B cell (primary cell): ENCODE measurements around the gene PSENEN. TPM values are rescaled to one million over a fixed set of nuclear protein-coding genes. Genes with fewer than 3 reads are reported as not detected.

Experiments used
- ATAC-seq: fragments of 200-7000 bp; cut with Tn5 transposase; one replicate; pipeline ENCODE4 v1.10.0; 2021; ENCODE audit warnings: low read depth, mild to moderate bottlenecking, moderate number of reproducible peaks, moderate library complexity
- CTCF ChIA-PET: fragments of 350-600 bp; sonication (Branson Sonifier 250); formaldehyde crosslinking; loops from one replicate; lab custom pipeline; 2021; ENCODE audit warnings: antibody characterized with exemption, inconsistent platforms; lab: Charles Lee
- POLR2A ChIA-PET: fragments of 350-600 bp; sonication (Branson Sonifier 250); formaldehyde crosslinking; loops from one replicate; lab custom pipeline; 2021; ENCODE audit warnings: antibody characterized with exemption; lab: Charles Lee
- DNase-seq: peaks from one replicate; pipeline ENCODE4 v3.0.0; 2013
- H2AFZ ChIP-seq: 2 replicates; pipeline ENCODE4 v1.6.1; 2012; ENCODE audit warnings: mild to moderate bottlenecking, low read depth, low read length; ENCODE audit not compliant: insufficient read depth, poor library complexity, severe bottlenecking
- H3K27ac ChIP-seq, 2 donors: 1 replicate in 1 of 2; 2 replicates in 1 of 2; pipeline ENCODE4 v1.5.1; 2012 to 2013; ENCODE audit warnings: low read length in 2 of 2, mild to moderate bottlenecking in 2 of 2, moderate library complexity in 1 of 2
- H3K27me3 ChIP-seq, 4 experiments: fragments of 200-600 bp in 1 of 4; sonication (generic) in 1 of 4; replicated peaks in 1 of 4; 1 replicate in 2 of 4; 2 replicates in 2 of 4; pipeline versions ENCODE4 v1.6.1 to v1.7.0; 2013 to 2016; ENCODE audit warnings: low read length in 3 of 4, mild to moderate bottlenecking in 2 of 4, mixed read lengths in 1 of 4, moderate library complexity in 1 of 4; ENCODE audit not compliant: insufficient read depth in 4 of 4, control insufficient read depth in 3 of 4; ENCODE audit errors: control extremely low read depth in 1 of 4
- H3K36me3 ChIP-seq, 2 experiments: replicated peaks in 1 of 2; 1 replicate in 1 of 2; 2 replicates in 1 of 2; pipeline versions ENCODE4 v1.6.1 to v1.7.1; 2013; ENCODE audit warnings: low read length in 1 of 2; ENCODE audit not compliant: insufficient read depth in 2 of 2, control insufficient read depth in 1 of 2; ENCODE audit errors: control extremely low read depth in 1 of 2, extremely low read depth in 1 of 2
- H3K4me1 ChIP-seq, 2 donors: fragments of 200-600 bp in 1 of 2; sonication (generic) in 1 of 2; 1 replicate in 1 of 2; 2 replicates in 1 of 2; pipeline versions ENCODE4 v1.5.1 to v1.6.1; 2013 to 2017; ENCODE audit warnings: low read length in 2 of 2; ENCODE audit not compliant: control insufficient read depth in 2 of 2, insufficient read depth in 2 of 2
- H3K4me2 ChIP-seq: replicated peaks from 2 replicates; pipeline ENCODE3; 2012; ENCODE audit warnings: mild to moderate bottlenecking, low read depth, low read length; ENCODE audit not compliant: poor library complexity, severe bottlenecking
- H3K4me3 ChIP-seq, 5 experiments: fragments of 200-600 bp in 1 of 5; sonication (generic) in 1 of 5; 1 replicate in 3 of 5; 2 replicates in 2 of 5; pipeline versions ENCODE4 v1.5.1 to v1.7.0; 2011 to 2016; ENCODE audit warnings: low read length in 4 of 5, mild to moderate bottlenecking in 4 of 5, low read depth in 2 of 5, control low read depth in 1 of 5, moderate library complexity in 1 of 5; ENCODE audit not compliant: insufficient read depth in 1 of 5; ENCODE audit errors: control extremely low read depth in 1 of 5, extremely low read depth in 1 of 5
- H3K79me2 ChIP-seq: fragments of 200-600 bp; sonication (generic); one replicate; pipeline ENCODE4 v1.6.0; 2016; ENCODE audit warnings: low read length; ENCODE audit not compliant: control insufficient read depth, insufficient read depth
- H3K9ac ChIP-seq: fragments of 200-600 bp; sonication (generic); 2 replicates; pipeline ENCODE4 v1.6.1; 2017; ENCODE audit warnings: mild to moderate bottlenecking, low read length, moderate library complexity
- H3K9me3 ChIP-seq, 3 donors: one replicate each; pipeline versions ENCODE4 v1.6.1 to v1.7.1; 2013; ENCODE audit warnings: low read length in 2 of 3; ENCODE audit not compliant: control insufficient read depth in 2 of 3, insufficient read depth in 1 of 3; ENCODE audit errors: control extremely low read depth in 1 of 3
- H4K20me1 ChIP-seq: 2 replicates; pipeline ENCODE4 v1.6.0; 2012; ENCODE audit warnings: mild to moderate bottlenecking, low read length; ENCODE audit not compliant: insufficient read depth, control insufficient read depth, poor library complexity, severe bottlenecking
- H3K27ac Mint-ChIP-seq: one replicate; pipeline ENCODE4 v1.8.0; 2021; ENCODE audit warnings: mixed read lengths
- H3K27me3 Mint-ChIP-seq: one replicate; pipeline ENCODE4 v1.8.0; 2021; ENCODE audit warnings: mixed read lengths
- H3K4me1 Mint-ChIP-seq: one replicate; pipeline ENCODE4 v1.8.0; 2021; ENCODE audit warnings: mixed read lengths
- H3K4me3 Mint-ChIP-seq: one replicate; pipeline ENCODE4 v1.8.0; 2021; ENCODE audit warnings: mixed read lengths
- H3K9me3 Mint-ChIP-seq: one replicate; pipeline ENCODE4 v1.8.0; 2022; ENCODE audit warnings: mixed read lengths; ENCODE audit not compliant: insufficient read depth
- CTCF ChIP-seq: fragments of 200-600 bp; IDR thresholded peaks from one replicate; pipeline ENCODE4 v1.8.0; 2022; ENCODE audit warnings: antibody characterized with exemption, mild to moderate bottlenecking
- EZH2 ChIP-seq: IDR thresholded peaks from 2 replicates; pipeline ENCODE4 v1.6.1; 2012; ENCODE audit warnings: borderline replicate concordance, low read depth, mild to moderate bottlenecking, moderate library complexity, low read length; ENCODE audit not compliant: insufficient read depth, poor library complexity, severe bottlenecking
- WGBS: methylation state at CpG from one replicate; pipeline ENCODE4 v1.1.5; 2013; ENCODE audit warnings: missing lambda C conversion rate; ENCODE audit not compliant: insufficient coverage; 5-methylcytosine and 5-hydroxymethylcytosine counted together
- intact Hi-C: fragments of 100-400 bp; cut with micrococcal nuclease; formaldehyde crosslinking; loops from one replicate; pipeline ENCODE4 v1.10.0; 2022
- polyA plus RNA-seq: library from polyadenylated mRNA; depleted of rRNA; stranded (reverse); fragments of >200 nt; gene quantifications from 2 replicates; pipeline ENCODE4 v1.2.3, GENCODE V29; 2012
- total RNA-seq, 2 donors: library from RNA; stranded (reverse); fragments of 120-200 nt in 1 of 2; gene quantifications; 1 replicate in 1 of 2; 2 replicates in 1 of 2; pipeline versions ENCODE4 v1.2.3 to v1.2.4, GENCODE V29; 2013 to 2022

The PSENEN gene
- total and polyA plus RNA-seq, 2 donors (not counting 1 experiment from before 2014, with no cell fraction given) = 17.7 to 36.4 TPM

GRCh38 chr19:35790981-35791813, 45.7 kb downstream of the PSENEN start:
- intact Hi-C loops = no loop called here
- no peaks in the 10 kb centered on the region for H3K27me3 ChIP-seq
- ATAC-seq = no peak
- no peaks in the 10 kb centered on the region for H3K79me2 ChIP-seq
- no peak for TF ChIP-seq EZH2
- no peak for TF ChIP-seq CTCF
- no peak for DNase-seq
- H3K27me3 Mint-ChIP-seq = peaks cover 11% of the 10 kb centered on the region
- H3K4me2 ChIP-seq = no peak overlapping the region
- H3K4me3 ChIP-seq = no peak overlapping the region
- ChIA-PET CTCF (no interaction called here), POLR2A (no interaction called here)
- no peaks in the 10 kb centered on the region for H3K4me1 Mint-ChIP-seq
- no peaks in the 10 kb centered on the region for H4K20me1 ChIP-seq
- no peak overlapping the region for H2AFZ ChIP-seq
- no peak overlapping the region for H3K9ac ChIP-seq
- H3K9me3 ChIP-seq = no peaks in the 10 kb centered on the region
- no peak overlapping the region for H3K27ac ChIP-seq
- 77% methylated on average over 20 of the region's 20 CpGs for WGBS
- no peak overlapping the region for H3K4me3 Mint-ChIP-seq
- H3K9me3 Mint-ChIP-seq = no peaks in the 10 kb centered on the region
- no peaks in the 10 kb centered on the region for H3K4me1 ChIP-seq
- H3K27ac Mint-ChIP-seq = no peak overlapping the region
- H3K36me3 ChIP-seq = no peaks in the 10 kb centered on the region

- Histone ChIP-seq H3K79me2 (no peaks in the 10 kb centered on the region), H2AFZ (no peak overlapping the region), H3K4me1 (no peaks in the 10 kb centered on the region), H3K4me2 (no peak overlapping the region), H3K27ac (no peak overlapping the region), H3K9me3 (peaks cover 0 to 4% (median 0%) of the 10 kb centered on the region in 3 donors), H3K4me3 (no peak overlapping the region), H3K9ac (no peak overlapping the region), H4K20me1 (no peaks in the 10 kb centered on the region), H3K27me3 (peaks cover 0 to 6% (median 3%) of the 10 kb centered on the region in 4 experiments), H3K36me3 (no peaks in the 10 kb centered on the region)
- no peaks in the 10 kb centered on the region for H3K4me1 Mint-ChIP-seq
- DNase-seq (no peak), ATAC-seq (no peak)
- WGBS = 96% methylated on average over 8 of the region's 9 CpGs
- no peaks in the 10 kb centered on the region for H3K9me3 Mint-ChIP-seq
- TF ChIP-seq CTCF (no peak), EZH2 (no peak)
- ChIA-PET POLR2A (no interaction called here), CTCF (no interaction called here)
- intact Hi-C loops = no loop called here
- H3K27ac Mint-ChIP-seq = no peak overlapping the region
- no peak overlapping the region for H3K4me3 Mint-ChIP-seq
- peaks cover 17% of the 10 kb centered on the region for H3K27me3 Mint-ChIP-seq
Observed at GRCh38 chr19:35791814-35792279, 46.4 kb downstream of the PSENEN start.
